GM19324 (cell line): ENCODE data around the gene GPBAR1.

ENCODE experiments used
- ATAC-seq: cut with Tn5 transposase; IDR thresholded peaks from one replicate; pipeline ENCODE4 v1.9.1; 2021; ENCODE audit warnings: mild to moderate bottlenecking, moderate library complexity; ENCODE audit not compliant: unreplicated experiment, low FRiP score

The GPBAR1 gene

DNA sequence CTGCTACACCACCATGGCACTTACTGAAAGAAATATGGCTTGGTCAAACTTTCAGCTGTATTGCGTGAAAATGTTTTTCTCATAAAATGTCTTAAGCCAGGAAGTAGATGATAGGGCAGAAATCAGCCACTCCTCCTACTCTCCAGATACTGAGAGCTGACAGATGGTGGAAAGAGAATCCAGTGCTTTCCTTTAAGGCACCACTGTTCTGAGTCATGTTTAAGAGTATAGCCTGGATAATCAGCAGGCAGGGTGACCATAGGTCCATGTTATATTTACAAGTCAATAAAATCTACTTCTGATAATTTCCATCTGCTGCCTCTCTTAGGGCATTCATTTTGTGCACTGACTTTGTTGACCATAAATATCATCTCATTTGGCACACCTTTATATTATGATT is 21.9 kb upstream of the GPBAR1 start:
- ATAC-seq: no peak

DNA sequence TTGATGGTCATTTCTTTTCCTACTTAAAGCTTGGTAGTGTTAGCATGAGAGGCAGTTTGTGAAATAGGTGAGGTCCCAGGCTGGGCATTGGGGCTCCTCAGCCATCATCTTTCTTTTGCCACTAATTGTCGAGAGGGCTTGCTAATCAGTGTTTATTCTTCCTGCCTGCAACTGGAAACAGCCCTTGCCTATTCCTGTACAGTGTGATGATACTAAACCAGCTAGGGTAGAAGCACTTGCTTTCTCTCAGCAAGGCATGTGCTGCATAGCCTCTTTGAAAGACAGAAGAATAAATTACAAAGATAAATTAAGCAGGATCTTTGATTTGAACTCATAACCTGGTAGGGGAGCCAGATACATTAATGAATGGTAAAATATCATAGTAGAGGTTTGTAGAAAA is 16.6 kb upstream of the GPBAR1 start:
- ATAC-seq: no peak

DNA sequence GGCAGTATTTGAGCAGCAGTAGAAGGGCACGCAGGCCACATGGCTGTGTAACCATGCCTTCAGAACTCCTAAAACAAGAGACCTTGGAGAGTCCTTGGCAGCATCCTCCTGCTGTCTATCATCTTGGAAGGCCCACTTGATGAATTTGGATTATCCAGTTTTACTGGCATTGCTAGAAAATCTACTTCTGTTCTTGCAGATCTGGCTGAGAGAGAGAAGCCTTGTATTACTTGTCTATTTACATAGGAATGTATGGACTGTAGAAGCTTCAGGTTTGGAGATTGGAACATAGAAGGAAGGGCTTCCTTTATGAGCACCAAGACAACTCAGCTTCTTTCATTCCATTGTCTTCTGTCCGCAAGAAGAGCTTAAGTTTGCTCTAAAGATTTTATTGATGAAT is 16.1 kb upstream of the GPBAR1 start:
- no peak for ATAC-seq

- no peak for ATAC-seq
Observed at GRCh38 chr2:218245214-218245613, 15.6 kb upstream of the GPBAR1 start.

DNA sequence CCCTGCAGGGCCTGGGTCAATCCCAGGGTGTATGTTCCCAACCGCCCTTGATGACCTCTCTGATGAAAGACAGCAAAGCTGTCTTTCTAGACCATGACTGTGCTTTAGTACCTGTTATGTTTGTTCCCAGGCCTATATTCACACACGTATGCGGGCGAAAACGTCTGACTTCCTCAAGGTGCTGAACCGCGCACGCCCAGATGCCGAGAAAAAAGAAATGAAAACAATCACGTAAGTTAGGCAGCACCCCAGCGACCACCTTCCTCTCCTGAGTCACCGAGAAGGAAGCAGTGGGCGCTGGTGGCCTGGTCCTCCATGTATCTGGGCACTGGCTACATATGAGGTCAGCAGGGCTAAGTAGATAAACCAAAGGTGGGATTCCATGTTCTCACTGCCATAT is 11.1 kb upstream of the GPBAR1 start:
- no peak for ATAC-seq

DNA sequence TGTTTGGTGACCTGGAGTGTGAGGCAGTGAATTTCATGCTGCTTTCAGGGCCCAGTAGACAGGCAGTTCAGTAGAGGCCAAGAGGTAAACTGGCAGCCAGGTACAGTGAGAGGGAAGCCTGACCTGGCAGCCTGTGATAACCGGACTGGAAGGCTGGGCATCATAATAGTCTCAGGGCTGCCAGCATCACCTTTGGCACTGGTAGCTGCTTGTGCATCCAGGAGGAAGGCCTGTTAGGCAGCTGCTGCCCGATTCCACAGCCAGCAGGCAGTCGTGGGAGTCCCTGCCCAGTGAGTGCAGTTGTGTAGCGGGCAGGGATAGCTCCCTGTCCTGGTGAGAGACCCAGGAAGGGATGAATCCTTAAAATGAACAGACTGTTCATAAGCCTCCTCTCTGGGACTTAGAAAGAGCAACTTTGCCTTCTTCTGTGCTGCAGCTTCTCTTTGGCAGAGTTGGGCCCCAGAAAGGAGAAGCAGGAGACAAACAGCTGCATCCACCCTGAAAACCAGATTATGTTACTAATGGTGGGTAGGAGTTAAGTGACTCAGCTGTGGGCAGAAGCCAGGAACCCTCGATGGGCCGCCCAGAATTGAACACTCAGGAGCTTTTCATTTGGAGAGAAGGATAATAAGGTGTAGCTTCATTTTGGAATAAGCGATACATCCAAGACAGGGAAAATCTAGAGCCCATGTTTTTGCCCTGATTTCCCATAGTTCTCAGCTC is 8.1 kb upstream of the GPBAR1 start:
- ATAC-seq: no peak

- ATAC-seq: no peak
Observed at GRCh38 chr2:218253232-218253625, 7.6 kb upstream of the GPBAR1 start.

DNA sequence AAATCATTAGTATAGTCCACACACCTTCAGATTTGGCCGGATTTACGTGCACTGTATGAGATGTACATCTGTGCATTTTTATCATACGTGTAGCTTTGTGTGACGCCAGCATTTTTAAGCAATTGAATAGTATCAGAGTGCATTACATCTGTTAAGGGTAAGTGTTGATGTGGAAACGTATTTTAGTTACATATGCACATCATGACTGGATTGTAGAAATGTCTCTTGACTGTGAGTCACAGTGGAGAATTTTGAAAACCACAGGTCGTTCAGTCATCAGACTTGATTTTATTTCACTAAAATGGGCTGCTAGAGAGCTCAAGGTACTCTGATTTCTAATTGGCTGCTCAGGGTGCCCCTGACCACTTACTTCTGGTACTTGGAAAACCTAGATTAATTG is 5.4 kb upstream of the GPBAR1 start:
- no peak for ATAC-seq

DNA sequence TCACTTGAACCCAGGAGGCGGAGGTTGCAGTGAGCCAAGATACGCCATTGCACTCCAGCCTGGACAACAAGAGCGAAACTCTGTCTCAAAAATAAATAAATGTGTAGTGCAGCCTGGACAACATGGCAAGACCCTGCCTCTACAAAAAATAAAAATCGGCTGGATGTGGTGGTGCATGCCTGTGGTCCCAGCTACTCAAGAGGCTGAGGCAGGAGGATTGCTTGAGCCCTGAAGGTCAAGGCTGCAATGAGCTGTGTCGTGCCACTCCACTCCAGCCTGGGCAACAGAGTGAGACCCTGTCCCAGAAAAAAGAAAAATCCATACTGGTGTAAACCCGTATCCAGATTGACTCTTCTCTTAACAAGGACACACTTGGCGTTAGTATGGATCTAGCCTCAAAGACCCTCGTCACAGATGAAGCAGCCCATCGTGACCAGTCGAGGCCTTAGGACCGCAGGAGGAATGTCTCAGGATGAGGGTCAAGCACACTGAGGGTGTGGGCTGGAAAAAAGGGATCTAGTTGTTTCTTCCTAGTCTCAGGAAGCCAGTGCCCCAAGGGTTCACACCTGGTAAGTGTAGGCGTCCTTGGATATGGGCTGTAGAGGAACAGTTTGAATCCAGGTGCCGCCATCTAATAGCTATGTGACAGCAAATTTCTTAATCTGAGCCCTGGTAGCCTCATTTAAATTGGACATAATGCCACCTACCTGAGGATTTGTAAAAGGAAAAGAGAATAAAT is 4.0 kb upstream of the GPBAR1 start:
- no peak for ATAC-seq

GRCh38 chr2:218257390-218257981 is 3.3 kb upstream of the GPBAR1 start:
- peak; percentile 47 for ATAC-seq

DNA sequence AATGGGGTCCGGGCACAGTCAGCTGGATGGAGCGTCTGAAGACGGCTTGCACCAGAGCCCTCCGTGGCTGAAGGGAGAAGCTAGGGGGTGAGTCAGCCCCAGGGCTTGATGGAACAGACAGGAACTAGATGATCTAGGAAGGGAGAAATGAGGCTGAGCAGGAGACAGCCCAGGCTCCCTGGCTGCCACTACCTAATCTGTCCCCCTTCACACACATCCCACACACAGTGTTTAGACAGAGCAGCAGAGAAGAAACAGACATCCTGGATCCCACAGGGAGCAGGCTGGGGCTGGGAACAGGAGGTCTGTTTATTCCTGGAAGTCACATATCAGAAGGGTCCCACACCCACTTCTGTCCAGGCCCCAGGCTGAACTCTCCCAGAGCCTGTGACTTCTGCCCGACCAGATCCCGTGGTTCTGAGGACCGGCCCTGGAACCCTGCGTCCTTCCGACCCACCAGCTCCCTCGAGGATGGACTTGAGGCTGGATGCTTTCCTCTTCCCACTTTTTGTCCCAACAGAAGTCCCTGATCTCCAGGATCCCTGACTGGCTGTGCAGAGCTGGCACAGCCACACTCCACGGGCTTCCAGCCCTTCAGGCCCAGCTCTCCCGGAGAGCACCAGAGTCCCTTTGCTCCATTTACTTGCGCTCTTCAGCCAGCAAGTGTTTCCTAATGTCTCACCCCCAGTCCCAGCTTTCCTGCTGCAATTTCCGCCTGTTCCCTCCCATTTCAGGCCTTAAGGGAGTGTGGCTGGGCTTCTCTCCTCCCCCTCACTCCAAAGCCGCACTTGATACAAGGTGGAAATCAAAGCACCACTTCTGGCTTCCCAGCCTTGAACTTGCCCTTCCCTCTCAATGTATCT is 1.5 kb upstream of the GPBAR1 start:
- ATAC-seq: no peak

- ATAC-seq: no peak
Observed at GRCh38 chr2:218260166-218260565, 649 bp upstream of the GPBAR1 start.

DNA sequence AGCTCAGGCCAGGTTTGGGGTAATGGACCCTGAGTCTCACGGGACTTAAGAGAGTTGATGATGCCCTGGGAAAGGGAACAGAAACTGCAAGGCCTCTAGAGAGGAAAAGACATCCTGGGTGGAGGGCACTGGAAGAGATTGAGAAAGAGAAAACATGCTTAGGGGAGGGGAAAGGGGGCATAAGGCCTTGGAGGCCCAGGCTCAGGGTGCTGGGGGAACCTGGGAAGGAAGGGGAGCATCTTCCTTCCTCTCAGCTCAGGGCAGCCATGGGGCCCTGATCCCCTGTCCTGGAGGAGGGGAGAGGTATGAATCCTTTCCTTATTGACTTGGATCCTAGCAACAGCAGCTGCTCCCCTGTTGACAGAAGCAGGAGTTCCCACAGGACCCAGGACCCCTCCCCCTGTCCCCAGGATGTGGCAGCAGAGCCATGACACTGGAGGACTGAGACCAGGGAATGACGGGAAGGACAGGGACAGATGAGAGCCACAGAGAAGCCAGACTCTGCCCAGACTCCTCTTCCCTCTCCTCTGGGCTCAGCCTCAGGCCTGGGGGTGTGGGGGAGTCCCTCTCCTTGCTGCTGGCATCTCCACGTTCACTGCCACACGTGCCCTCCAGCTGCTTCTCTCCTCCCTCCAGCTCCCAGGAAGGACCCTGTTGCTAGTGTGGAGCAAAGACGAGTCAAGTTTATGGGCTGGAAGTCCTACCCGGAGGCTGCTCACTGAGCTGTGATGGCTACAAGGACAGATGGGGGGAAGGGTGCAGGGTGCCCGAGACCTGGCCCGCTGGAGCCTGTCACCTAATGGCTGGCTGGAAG is 815 bp downstream of the GPBAR1 start:
- no peak for ATAC-seq

DNA sequence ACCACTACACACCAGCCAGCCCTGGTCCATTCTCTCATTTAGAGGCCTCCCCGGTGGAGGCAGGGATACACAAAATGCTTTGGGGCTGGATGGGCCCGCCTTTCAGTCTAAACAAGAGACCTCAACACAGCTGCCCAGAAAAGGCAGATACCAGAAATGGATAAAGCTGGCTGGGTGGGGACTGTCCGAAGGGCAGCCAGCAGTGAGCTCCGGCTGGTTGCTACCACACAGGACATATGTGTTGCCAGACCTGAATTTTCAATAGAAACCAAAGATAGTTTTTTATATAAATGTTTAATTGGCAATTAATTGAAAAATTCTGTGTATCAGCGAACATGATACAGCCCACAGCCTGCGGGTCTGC is 1.4 kb downstream of the GPBAR1 start:
- ATAC-seq: no peak

- ATAC-seq: no peak
Observed at GRCh38 chr2:218262631-218263586, 2.1 kb downstream of the GPBAR1 start.

DNA sequence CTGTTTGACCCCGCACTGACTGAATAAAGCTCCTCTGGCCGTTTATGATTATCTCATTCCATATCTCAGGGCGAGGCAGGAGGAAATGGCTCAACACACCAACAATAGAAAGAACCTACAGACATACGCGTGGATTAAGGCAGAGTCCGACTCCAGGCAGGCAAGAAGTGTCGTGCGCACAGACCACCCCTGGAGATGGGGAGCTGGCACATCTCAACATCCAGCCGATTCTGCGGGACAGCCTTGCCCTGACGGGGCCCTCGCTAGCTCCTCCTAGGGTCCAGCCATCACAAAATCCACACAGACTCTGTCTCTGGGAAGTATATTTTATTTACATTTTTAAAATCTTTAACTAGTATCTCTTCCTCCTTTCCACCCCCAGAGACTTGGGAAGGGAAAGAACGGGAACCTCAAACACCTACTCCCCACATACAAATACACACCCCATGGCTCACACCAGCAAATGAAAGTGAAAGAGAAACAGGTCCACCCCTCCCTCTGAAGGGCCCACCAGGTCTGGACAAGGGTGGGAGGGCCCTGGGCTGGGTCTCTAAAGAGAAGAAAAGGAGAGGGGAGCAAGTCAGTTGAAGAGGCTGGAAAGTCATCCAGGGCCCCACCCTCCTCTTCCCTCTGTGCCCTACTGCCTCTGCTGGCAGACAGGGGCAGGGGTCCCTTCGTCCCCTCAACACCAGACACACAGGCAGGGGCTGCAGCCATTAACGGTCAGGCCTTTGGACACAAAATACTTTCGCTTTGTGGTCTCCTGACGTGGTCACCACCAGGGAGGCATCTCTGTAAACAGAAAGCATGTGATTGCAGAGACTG is 3.2 kb downstream of the GPBAR1 start:
- ATAC-seq: no peak

GRCh38 chr2:218264773-218265561 is 4.2 kb downstream of the GPBAR1 start:
- ATAC-seq: no peak
